ENCODE measurements around the gene METRNL.

DNA sequence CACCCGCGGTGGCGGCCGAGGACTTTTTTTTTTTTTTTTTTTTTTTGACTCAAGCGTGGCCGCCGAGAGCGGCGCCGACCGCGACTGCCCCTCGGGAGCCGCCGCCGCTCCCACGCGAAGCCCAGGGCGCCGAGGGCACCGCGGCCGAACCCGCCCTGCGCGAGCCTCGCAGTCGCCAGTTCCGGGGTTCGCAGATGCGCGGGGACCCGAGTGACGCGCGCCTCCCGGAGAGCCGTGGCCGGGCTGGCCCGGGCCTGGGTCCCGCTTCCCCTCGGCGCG lies 1.1 kb downstream of the METRNL start:
- TF ChIP-seq, protein P1, sequence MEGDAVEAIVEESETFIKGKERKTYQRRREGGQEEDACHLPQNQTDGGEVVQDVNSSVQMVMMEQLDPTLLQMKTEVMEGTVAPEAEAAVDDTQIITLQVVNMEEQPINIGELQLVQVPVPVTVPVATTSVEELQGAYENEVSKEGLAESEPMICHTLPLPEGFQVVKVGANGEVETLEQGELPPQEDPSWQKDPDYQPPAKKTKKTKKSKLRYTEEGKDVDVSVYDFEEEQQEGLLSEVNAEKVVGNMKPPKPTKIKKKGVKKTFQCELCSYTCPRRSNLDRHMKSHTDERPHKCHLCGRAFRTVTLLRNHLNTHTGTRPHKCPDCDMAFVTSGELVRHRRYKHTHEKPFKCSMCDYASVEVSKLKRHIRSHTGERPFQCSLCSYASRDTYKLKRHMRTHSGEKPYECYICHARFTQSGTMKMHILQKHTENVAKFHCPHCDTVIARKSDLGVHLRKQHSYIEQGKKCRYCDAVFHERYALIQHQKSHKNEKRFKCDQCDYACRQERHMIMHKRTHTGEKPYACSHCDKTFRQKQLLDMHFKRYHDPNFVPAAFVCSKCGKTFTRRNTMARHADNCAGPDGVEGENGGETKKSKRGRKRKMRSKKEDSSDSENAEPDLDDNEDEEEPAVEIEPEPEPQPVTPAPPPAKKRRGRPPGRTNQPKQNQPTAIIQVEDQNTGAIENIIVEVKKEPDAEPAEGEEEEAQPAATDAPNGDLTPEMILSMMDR (IDR thresholded peaks at IDR 0.05; ENCODE audit: low read length) = no peak
- no peak for TF ChIP-seq EZH2phosphoT487 (IDR thresholded peaks at IDR 0.05; ENCODE audit: low read length)
- TF ChIP-seq EZH2 (optimal IDR thresholded peaks at IDR 0.05; ENCODE audit: low read depth, low read length) = no peak

All from MM.1S (cell line).